HepG2 (cell line): ENCODE measurements around the gene ATF1. TPM values are rescaled to one million over a fixed set of nuclear protein-coding genes. Genes with fewer than 3 reads are reported as not detected.

ENCODE experiments used
- BRCA1 ChIP-seq: sonication (generic); formaldehyde crosslinking; IDR thresholded peaks from 2 replicates; pipeline ENCODE4 v1.4.0; 2020; ENCODE audit warnings: missing genetic modification reagents
- DNMT3B ChIP-seq: conservative IDR thresholded peaks from 2 replicates; pipeline ENCODE4 v1.6.1; 2016; ENCODE audit warnings: missing biosample characterization, control low read depth
- ELF3 ChIP-seq: IDR thresholded peaks from 2 replicates; pipeline ENCODE4 v1.6.1; 2016; ENCODE audit warnings: missing genetic modification reagents, missing compliant biosample characterization
- HNRNPLL ChIP-seq: fragments of 200-400 bp; formaldehyde crosslinking; IDR thresholded peaks from 2 replicates; pipeline ENCODE4 v1.6.1; 2017; ENCODE audit warnings: mild to moderate bottlenecking, low read depth, low read length; ENCODE audit not compliant: poor library complexity, severe bottlenecking
- HOXD1 ChIP-seq: sonication (generic); formaldehyde crosslinking; IDR thresholded peaks from 2 replicates; pipeline ENCODE4 v1.5.0; 2020; ENCODE audit warnings: missing genetic modification reagents
- RXRB ChIP-seq: IDR thresholded peaks from 2 replicates; pipeline ENCODE4 v1.6.1; 2016; ENCODE audit warnings: borderline replicate concordance, missing genetic modification reagents, missing compliant biosample characterization
- SIX4 ChIP-seq: sonication (generic); formaldehyde crosslinking; IDR thresholded peaks from 2 replicates; pipeline ENCODE4 v1.4.0; 2020; ENCODE audit warnings: missing genetic modification reagents
- ZBTB4 ChIP-seq: sonication (generic); formaldehyde crosslinking; IDR thresholded peaks from 2 replicates; pipeline ENCODE4 v1.4.0; 2020; ENCODE audit warnings: missing genetic modification reagents, mild to moderate bottlenecking, borderline replicate concordance
- ZNF501 ChIP-seq: sonication (generic); formaldehyde crosslinking; IDR thresholded peaks from 2 replicates; pipeline ENCODE4 v1.5.1; 2020; ENCODE audit warnings: mild to moderate bottlenecking, moderate library complexity, missing genetic modification reagents
- ZNF512B ChIP-seq: sonication (generic); formaldehyde crosslinking; IDR thresholded peaks from 2 replicates; pipeline ENCODE4 v1.5.1; 2020; ENCODE audit warnings: missing genetic modification reagents, mild to moderate bottlenecking, borderline replicate concordance
- ZNF549 ChIP-seq: sonication (generic); formaldehyde crosslinking; IDR thresholded peaks from 2 replicates; pipeline ENCODE4 v1.5.0; 2020; ENCODE audit warnings: missing genetic modification reagents
- ZNF564 ChIP-seq: sonication (generic); formaldehyde crosslinking; IDR thresholded peaks from 2 replicates; pipeline ENCODE4 v1.8.1; 2023; ENCODE audit warnings: mild to moderate bottlenecking, missing genetic modification reagents
- polyA plus RNA-seq, 8 experiments: library from polyadenylated mRNA; depleted of rRNA in 3 of 8; stranded (reverse) in 7 of 8; unstranded in 1 of 8; fragments of >200 nt; fragmentation: Illumina TruSeq in 4 of 8; extraction: Trizol in 4 of 8; gene quantifications; 2 replicates each; pipeline versions ENCODE4 v1.2.1 to v1.2.3, GENCODE V29; 2011 to 2016; ENCODE audit warnings: low read depth in 4 of 8, missing spikeins in 1 of 8, mixed read lengths in 1 of 8; ENCODE audit not compliant: insufficient read depth in 1 of 8
- total RNA-seq, 5 experiments: library from RNA; depleted of rRNA; stranded (reverse); fragments of >200 nt; fragmentation: Illumina TruSeq; extraction: Trizol; gene quantifications; 2 replicates each; pipeline ENCODE4 v1.2.3, GENCODE V29; 2016; ENCODE audit warnings: low read depth in 1 of 5
- TF ChIP-seq, protein P1 (sequence below): IDR thresholded peaks from 2 replicates; pipeline ENCODE4 v1.6.1; 2016; ENCODE audit warnings: low read depth, control low read depth
- TF ChIP-seq, protein P2 (sequence below): sonication (generic); formaldehyde crosslinking; IDR thresholded peaks from 2 replicates; pipeline ENCODE4 v1.5.0; 2020; ENCODE audit warnings: mild to moderate bottlenecking, missing genetic modification reagents
- TF ChIP-seq, protein P3 (sequence below): sonication (generic); formaldehyde crosslinking; IDR thresholded peaks from 2 replicates; pipeline ENCODE4 v1.5.0; 2020; ENCODE audit warnings: mild to moderate bottlenecking, missing genetic modification reagents, moderate library complexity

Gene ATF1
- total and polyA plus RNA-seq, 2 of the 13 experiments (the other 11 are each of a cell fraction or from before 2014, with no cell fraction given), result 29.3 to 52.0 TPM

- TF ChIP-seq HNRNPLL, result peak; percentile 70
- TF ChIP-seq ZNF549 (CRISPR knock-in tag), result 0 out of 2 replicates have a peak, but pooled peaks have one; percentile 21
- TF ChIP-seq RXRB (CRISPR knock-in tag), result no peak
- TF ChIP-seq ZNF501, result peak; percentile 55; the same call in 1 of the 2 replicates
- TF ChIP-seq, protein P1, sequence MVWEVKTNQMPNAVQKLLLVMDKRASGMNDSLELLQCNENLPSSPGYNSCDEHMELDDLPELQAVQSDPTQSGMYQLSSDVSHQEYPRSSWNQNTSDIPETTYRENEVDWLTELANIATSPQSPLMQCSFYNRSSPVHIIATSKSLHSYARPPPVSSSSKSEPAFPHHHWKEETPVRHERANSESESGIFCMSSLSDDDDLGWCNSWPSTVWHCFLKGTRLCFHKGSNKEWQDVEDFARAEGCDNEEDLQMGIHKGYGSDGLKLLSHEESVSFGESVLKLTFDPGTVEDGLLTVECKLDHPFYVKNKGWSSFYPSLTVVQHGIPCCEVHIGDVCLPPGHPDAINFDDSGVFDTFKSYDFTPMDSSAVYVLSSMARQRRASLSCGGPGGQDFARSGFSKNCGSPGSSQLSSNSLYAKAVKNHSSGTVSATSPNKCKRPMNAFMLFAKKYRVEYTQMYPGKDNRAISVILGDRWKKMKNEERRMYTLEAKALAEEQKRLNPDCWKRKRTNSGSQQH, result no peak
- TF ChIP-seq HOXD1 (CRISPR knock-in tag), result 0 out of 2 replicates have a peak, but pooled peaks have one; percentile 17
- no peak for TF ChIP-seq DNMT3B (CRISPR knock-in tag)
- TF ChIP-seq ZNF512B, result no peak
- 0 out of 2 replicates have a peak, but pooled peaks have one; percentile 51 for TF ChIP-seq ZNF564 (CRISPR knock-in tag)
- TF ChIP-seq, protein P2, sequence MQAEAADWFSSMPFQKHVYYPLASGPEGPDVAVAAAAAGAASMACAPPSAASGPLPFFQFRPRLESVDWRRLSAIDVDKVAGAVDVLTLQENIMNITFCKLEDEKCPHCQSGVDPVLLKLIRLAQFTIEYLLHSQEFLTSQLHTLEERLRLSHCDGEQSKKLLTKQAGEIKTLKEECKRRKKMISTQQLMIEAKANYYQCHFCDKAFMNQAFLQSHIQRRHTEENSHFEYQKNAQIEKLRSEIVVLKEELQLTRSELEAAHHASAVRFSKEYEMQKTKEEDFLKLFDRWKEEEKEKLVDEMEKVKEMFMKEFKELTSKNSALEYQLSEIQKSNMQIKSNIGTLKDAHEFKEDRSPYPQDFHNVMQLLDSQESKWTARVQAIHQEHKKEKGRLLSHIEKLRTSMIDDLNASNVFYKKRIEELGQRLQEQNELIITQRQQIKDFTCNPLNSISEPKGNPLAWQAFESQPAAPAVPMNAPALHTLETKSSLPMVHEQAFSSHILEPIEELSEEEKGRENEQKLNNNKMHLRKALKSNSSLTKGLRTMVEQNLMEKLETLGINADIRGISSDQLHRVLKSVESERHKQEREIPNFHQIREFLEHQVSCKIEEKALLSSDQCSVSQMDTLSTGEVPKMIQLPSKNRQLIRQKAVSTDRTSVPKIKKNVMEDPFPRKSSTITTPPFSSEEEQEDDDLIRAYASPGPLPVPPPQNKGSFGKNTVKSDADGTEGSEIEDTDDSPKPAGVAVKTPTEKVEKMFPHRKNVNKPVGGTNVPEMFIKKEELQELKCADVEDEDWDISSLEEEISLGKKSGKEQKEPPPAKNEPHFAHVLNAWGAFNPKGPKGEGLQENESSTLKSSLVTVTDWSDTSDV (CRISPR knock-in tag), result 0 out of 2 replicates have a peak, but pooled peaks have one; percentile 20
- no peak for TF ChIP-seq ELF3 (CRISPR knock-in tag)
- TF ChIP-seq BRCA1, result 0 out of 2 replicates have a peak, but pooled peaks have one; percentile 39
- TF ChIP-seq, protein P3, sequence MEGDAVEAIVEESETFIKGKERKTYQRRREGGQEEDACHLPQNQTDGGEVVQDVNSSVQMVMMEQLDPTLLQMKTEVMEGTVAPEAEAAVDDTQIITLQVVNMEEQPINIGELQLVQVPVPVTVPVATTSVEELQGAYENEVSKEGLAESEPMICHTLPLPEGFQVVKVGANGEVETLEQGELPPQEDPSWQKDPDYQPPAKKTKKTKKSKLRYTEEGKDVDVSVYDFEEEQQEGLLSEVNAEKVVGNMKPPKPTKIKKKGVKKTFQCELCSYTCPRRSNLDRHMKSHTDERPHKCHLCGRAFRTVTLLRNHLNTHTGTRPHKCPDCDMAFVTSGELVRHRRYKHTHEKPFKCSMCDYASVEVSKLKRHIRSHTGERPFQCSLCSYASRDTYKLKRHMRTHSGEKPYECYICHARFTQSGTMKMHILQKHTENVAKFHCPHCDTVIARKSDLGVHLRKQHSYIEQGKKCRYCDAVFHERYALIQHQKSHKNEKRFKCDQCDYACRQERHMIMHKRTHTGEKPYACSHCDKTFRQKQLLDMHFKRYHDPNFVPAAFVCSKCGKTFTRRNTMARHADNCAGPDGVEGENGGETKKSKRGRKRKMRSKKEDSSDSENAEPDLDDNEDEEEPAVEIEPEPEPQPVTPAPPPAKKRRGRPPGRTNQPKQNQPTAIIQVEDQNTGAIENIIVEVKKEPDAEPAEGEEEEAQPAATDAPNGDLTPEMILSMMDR (CRISPR knock-in tag), result no peak
- no peak for TF ChIP-seq ZBTB4 (CRISPR knock-in tag)
- no peak for TF ChIP-seq SIX4 (CRISPR knock-in tag)
Measured at GRCh38 chr12:50764286-50765094, 589 bp downstream of the ATF1 start (continued).
